Measurements from ENCODE around the gene PCDHB8. TPM values are rescaled to one million over a fixed set of nuclear protein-coding genes. Genes with fewer than 3 reads are reported as not detected.
"Not testable (repeated sequence)": the region's sequence is repeated elsewhere in the genome, so short reads cannot be mapped to it uniquely, and the experiment has no call there.

Gene PCDHB8
- polyA plus RNA-seq (2012; ENCODE audit: insufficient read depth, insufficient read length, low read depth), result 9.6 TPM

GRCh38 chr5:141177577-141178191, at the start of gene PCDHB8:
PCDHB8 (plus strand) TSS chr5:141177790; CDS start chr5:141178035, 245 bp downstream.
- H3K9me3 ChIP-seq, H3K36me3 ChIP-seq, H3K27me3 ChIP-seq, H3K4me1 ChIP-seq: not testable (repeated sequence)
- peak within 1 kb of the TSS; percentile 11; the same call in 1 of the 2 replicates for H3K4me3 ChIP-seq (ENCODE audit: low read depth, low read length)
- TF ChIP-seq CTCF (IDR thresholded peaks at IDR 0.05; ENCODE audit: low read depth, low read length), result peak; percentile 63
- peak; percentile 72 for DNase-seq

- no peaks in the 10 kb centered on the region for H3K36me3 ChIP-seq
- H3K4me1 ChIP-seq, result no peaks in the 10 kb centered on the region
- DNase-seq, result peak; percentile 42
- TF ChIP-seq CTCF (IDR thresholded peaks at IDR 0.05; ENCODE audit: low read depth, low read length), result peak; percentile 54
- H3K4me3 ChIP-seq (ENCODE audit: low read depth, low read length), result no peak within 1 kb of the TSS
- no peaks in the 10 kb centered on the region for H3K27me3 ChIP-seq
- no peaks in the 10 kb centered on the region; the same call in 1 of the 2 replicates for H3K9me3 ChIP-seq
These were observed 42.4 kb upstream of the PCDHB8 start, which contains the start of gene PCDHB5 for GRCh38 chr5:141135030-141135717. PCDHB5 (plus strand) TSS chr5:141135206; CDS start chr5:141135435, 229 bp downstream.

- Histone ChIP-seq H3K27me3 (no peaks in the 10 kb centered on the region), H3K9me3 (no peaks in the 10 kb centered on the region; the same call in 1 of the 2 replicates), H3K4me1 (no peaks in the 10 kb centered on the region), H3K36me3 (no peaks in the 10 kb centered on the region), H3K4me3 (ENCODE audit: low read depth, low read length) (no peak overlapping the region)
- no peak for TF ChIP-seq CTCF (IDR thresholded peaks at IDR 0.05; ENCODE audit: low read depth, low read length)
- DNase-seq, result no peak
These were observed 41.8 kb upstream of the PCDHB8 start for GRCh38 chr5:141135718-141136266.

- H3K4me3 ChIP-seq (ENCODE audit: low read depth, low read length); DNase-seq; H3K27me3 ChIP-seq; H3K9me3 ChIP-seq; H3K4me1 ChIP-seq; H3K36me3 ChIP-seq: not testable (repeated sequence)
These were observed 40.2 kb upstream of the PCDHB8 start for GRCh38 chr5:141137346-141137745.

GRCh38 chr5:141149812-141150211, 27.8 kb upstream of the PCDHB8 start, which contains the start of gene PCDHB6:
PCDHB6 (plus strand) TSS chr5:141150057; CDS start chr5:141150258, 201 bp downstream.
- Histone ChIP-seq H3K36me3 (no peaks in the 10 kb centered on the region), H3K4me3 (ENCODE audit: low read depth, low read length) (peak within 1 kb of the TSS; percentile 50), H3K9me3 (no peaks in the 10 kb centered on the region), H3K4me1 (no peaks in the 10 kb centered on the region), H3K27me3 (peaks cover 4% of the 10 kb centered on the region)
- peak; percentile 66 for DNase-seq
- TF ChIP-seq CTCF (IDR thresholded peaks at IDR 0.05; ENCODE audit: low read depth, low read length), result peak; percentile 67

GRCh38 chr5:141150224-141150992, 27.2 kb upstream of the PCDHB8 start:
- TF ChIP-seq CTCF (IDR thresholded peaks at IDR 0.05; ENCODE audit: low read depth, low read length), result no peak
- H3K4me1 ChIP-seq, result no peaks in the 10 kb centered on the region
- no peak for DNase-seq
- no peaks in the 10 kb centered on the region for H3K36me3 ChIP-seq
- no peaks in the 10 kb centered on the region for H3K9me3 ChIP-seq
- peaks cover 4% of the 10 kb centered on the region for H3K27me3 ChIP-seq
- H3K4me3 ChIP-seq (ENCODE audit: low read depth, low read length), result peak overlapping the region; percentile 50

Measured in BE2C (cell line).